NCI-H187 treated with DMSO at 0.1 percent for 48 hours (cell line): ENCODE data around the gene TMTC2.

ENCODE experiments used
- DNase-seq: peaks from one replicate; lab custom pipeline; 2025; lab: John Stamatoyannopoulos, UW

The TMTC2 gene

DNA sequence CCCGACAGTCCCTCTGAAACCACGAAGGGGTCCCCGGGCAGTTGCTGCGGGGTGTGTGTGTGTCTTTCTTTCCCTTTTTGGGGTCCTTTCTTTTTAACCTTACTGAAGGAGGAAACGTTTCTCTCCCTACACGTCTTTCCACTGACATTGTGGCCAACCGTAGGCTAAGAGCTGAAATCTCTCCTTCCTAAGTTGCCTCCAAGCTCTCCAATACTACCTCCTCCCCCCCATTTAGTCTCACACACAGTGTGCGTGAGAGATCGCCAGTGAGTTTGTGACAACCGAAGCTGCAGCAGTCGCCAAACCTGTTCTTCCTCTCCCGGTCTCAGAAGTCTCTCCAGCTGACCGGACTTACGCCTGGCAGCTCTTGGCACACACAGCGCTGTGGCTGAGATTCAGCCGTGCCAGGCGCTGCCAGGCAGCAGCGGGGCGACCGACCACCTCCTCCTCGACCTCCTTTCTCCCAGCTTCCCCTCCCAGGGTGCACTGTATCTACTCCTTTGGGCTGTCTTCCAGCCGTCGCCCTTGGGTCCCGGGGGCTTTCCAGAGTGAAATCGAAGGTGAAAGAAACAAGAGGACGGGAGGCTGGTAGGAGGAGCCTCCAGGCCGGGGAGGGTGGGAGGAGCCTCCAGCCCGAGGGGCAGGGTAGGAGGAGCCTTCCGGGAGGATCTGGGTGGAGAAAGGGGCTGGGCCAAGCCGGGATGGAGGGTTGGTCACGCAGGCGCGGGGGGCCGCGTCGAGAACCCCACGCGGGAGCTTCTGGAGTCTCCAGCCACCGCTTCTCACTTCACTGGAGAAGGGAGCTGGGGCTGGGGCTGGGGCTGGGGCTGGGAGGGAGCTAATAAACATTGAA is at the start of gene TMTC2:
TMTC2 (plus strand) TSS at position 739 of the 853 bp plus-strand sequence.
- peak; percentile 67 for DNase-seq

DNA sequence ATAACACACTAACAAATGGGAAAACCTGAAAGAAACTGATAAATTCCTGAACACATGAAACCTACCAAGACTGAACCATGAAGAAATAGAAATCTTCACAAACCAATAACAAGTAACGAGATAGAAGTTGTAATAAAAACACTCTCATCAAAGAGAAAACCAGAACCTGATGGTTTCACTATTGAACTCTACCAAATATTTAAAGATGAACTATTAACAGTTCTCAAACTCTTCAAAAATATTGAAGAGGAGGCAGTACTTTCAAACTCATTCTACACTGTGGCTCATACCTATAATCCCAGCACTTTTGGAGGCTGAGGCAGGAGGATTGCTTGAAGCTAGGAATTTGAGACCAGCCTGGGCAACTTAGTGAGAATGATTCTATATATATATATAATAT is 48.4 kb upstream of the TMTC2 start:
- DNase-seq, result no peak

DNA sequence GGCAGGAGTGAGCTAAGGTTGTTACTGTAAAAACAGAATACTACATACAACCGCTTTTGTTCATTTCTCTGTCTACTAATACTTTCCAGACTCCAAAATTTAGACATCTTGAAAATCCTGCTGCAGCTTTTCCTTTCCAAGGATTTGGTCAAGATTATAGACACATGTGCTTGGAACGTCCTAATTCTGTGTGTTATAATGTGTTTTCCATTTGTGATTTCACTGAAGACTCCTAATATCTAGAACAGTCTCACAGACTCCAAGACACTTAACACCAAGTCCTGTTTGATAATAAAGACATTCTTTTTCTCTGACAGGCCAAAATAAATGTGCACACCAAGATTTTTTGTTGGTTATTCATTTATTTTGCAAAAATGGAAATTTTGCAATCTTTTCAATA is 41.8 kb upstream of the TMTC2 start:
- no peak for DNase-seq

DNA sequence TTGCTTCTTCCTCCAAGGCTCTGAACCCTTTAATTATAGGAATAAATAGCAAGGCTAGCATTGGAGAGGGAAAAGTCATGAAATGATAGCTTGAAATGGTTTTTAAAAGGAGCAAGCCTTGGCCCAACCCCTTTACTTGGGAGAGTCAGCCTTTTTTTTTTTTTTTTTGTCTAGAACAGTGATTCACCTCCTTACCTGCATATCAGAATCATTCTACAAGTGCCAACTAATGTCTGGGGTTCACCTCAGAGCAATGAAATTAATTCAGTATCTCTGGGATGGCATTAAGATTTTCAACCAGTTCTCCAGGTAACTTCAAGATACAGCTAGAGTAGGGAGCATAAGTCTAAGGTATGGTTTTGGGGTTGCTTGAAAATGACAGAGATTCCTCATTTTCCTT is 41.3 kb upstream of the TMTC2 start:
- no peak for DNase-seq

DNA sequence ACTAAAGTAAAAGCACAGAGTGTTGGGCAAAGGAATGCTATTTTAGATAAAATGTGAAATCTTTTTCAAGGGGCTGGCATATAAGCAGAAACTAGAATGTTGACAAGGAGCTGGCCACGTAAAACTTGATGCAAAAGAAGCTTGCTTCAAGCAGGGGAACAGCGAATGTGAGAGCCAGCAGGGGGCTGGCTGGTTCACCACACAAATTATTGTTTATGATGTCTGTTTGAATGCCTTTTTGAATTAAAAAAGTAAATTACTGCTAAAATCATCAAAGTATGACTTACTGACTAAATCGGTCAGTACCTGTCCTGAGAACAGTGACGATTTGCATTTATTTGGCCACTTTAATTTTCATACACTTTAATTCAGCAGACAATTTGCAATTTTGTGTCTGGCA is 38.9 kb upstream of the TMTC2 start:
- no peak for DNase-seq

DNA sequence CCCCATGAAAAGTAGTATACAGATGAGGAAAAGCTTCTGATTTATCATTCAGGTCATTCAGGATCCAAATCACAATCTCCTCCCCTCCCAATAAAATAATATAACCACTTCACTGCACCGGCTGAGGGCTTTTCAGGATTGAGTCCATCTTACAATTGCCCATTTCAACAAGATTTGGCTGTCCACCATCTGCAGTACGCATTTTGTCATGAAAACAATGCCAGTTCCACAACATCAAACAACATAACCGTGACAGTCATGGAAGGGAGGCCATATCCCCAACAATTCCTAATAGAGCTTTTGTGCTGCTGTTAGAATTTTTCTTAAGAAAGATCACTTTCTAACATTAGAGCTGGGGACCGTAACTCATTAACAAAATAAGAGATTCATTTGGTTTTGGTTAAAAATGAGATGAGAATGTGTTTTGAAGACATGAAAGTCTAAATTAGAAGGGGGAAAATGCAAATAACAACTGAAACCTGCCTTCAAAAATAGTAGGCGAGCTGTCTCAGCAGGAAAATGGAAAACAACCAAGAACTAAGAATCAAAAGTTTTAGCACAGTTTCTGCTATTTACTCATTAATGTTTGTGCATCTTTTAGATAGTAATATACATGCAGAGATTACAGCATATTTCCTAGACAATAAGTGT is 38.3 kb upstream of the TMTC2 start:
- DNase-seq, result no peak

DNA sequence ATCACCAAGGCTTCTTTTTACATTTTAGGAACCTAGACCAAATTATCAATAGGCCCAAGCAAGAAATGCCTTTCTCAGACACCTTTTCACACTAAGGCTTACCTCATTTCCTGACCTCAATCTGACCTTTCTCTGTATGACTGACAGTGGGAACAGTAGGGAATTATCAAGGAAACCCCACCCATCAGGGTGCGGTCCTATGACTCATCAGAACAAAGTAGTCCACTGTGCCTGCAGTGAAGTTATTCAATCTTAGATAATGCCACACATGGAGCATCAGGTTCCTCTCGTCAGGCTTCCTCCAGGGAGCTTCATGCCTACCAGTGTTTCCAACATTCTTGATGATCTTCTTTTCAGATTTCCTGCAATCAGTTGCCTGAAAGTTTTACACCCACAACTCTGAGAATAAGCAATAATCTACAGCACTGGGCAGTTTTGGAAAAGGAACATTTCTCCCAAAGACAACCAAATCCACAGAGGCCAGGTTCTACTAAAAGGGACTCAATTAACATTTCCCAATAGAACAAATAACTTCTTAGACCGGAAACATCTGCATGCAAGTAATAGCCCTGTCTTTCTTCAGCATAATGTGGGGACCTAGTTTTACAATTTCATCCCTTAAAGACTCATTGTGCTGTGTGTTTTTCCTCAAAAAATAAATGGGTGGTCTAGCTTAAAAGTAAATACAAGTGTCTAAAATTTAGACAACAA is 35.9 kb upstream of the TMTC2 start:
- no peak for DNase-seq

DNA sequence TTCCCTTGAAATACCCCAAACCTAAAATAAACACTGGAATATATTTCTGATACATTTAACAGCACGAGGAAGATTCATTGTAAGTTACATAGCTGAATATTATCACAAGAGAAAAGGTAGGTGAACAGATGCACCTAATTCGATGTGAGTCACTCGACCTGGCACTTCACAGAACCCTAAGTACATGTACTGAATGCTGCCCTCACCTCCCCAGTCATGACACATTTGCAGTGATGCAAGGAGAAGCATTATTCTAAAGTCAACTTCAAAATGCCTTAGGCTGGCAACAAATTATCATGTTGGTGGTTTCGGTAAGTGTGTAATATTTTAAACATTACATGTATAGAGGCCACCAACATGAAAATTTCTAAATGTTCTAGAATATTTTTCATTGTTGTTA is 35.2 kb upstream of the TMTC2 start:
- peak; percentile 48 for DNase-seq

DNA sequence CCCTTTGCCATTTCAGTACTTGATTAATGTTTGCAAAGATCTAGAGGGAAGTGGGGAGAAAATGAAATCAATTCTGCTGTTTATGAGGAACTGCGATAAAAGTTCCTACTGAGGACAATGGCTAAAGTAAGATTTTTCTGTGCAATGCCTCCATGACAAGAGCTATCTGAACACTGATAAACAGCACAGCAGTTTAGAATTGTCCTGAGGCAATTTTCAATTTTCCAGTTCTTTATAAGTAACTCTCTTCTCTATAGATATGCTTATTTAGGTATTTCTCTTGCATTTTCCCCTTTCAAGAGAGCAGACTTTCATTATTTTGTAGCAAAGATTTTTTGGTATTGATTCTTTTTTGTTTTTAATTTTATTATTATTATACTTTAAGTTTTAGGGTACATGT is 34.6 kb upstream of the TMTC2 start:
- no peak for DNase-seq

DNA sequence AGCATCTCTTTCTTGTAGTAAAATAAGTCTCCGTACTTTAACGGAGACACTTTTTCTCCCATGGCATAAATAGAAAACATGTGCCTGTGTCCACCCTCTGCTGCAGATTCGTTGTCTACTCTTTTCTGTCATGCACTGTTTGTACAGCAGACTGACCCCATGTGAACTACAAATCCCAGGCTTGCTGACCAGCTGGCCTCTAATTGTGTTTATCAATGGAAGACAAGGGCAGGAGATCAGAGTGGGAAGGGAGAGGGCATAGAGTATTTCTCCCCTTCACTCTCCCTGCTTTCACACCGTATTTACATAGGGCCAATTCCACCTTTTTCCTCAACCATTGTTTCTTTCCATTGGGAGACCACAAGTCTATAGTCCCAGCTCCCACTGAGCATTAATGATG is 31.0 kb upstream of the TMTC2 start:
- DNase-seq, result no peak

DNA sequence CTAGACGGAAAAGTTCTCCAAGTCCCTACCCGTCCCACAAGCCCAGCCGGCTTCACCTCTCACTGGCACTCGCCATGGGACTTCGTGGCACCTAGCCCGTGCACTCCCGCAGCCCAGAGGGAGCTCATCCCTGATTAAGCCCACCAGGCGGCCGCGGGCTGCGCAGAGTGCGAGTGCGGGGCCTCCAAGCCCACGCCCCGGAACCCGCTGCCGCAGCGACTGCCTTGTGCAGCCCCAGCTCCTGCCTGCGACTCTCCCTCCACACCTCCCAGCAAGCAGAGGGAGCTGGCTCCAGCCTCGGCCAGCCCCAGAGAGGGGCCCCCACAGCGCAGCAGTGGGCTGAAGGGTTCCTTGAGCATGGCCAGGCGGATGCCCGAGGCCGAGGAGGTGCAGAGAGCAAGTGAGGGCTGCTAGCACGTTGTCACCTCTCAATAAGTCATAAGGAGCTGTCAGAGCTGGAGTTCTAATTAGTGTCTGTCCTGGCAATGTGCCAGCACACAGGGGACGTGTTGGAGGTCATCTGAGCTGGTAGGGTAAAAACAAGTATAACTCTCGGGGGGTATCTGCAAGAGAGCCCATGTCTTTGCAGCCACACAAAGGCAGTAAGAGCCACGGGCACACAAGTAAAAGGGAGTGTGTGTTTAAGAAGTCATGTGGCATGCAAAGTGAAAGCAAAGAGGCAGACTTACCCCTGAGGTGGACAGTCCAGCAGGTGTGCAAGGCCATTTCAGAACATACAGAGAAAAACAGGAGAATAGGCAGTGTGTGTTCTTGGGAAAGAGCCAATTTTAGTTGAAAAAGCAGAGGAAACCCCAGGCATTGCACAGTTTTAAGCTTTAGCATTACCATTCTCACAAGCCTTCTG is 27.1 kb upstream of the TMTC2 start:
- no peak for DNase-seq

DNA sequence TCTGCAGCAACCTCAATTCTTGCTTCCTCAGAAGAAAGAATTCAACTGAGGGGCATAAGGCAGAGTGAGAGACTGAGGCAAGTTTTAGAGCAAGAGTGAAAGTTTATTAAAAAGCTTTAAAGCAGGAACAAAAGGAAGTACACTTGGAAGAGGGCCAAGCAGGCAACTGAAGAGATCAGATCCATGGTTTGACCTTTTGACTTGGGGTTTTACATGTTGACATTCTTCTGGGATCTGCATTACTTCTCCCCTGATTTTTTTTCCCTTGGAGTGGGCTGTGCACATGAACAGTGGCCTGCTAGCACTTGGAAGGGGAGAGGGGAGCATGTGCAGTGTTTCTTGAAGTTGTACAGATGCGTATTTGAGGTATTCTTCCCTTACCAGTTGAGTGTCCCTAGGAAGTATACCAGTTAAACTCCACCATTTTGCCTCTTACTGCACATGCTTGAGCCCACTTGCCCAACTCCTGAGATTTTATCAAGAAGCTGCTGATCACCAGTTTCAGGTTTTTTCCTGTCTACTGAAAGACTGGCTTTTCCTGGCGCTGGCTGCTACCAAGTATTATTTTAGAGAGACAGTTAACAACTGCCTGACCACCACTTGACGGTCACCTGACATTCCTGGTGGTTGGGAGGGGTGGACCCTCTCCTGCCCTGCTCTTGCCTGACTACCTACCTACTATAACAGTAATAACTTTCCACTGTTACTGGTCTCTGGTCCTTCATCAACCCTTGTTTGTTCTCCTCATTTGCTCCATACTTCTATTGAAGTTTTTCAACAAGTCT is 26.0 kb upstream of the TMTC2 start:
- no peak for DNase-seq

DNA sequence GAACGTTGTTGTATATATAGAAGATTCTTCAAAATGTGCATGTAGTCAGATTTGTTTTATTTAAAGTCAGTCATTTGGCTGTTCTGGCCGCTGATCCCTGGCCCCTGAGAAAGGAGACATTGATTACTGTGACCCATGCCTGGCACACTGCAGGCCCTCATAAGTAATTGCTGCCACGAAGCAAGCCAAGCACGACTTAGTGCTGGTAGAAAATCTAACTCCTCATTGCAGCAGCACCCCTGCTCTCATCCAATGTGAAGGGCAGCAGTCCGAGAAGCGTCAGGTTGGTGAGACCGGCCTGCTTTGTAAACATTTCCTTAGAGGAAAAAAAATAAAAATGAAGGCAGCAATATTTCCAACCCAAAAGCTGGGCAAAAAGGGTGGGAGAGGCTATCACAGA is 22.8 kb upstream of the TMTC2 start:
- DNase-seq, result no peak

DNA sequence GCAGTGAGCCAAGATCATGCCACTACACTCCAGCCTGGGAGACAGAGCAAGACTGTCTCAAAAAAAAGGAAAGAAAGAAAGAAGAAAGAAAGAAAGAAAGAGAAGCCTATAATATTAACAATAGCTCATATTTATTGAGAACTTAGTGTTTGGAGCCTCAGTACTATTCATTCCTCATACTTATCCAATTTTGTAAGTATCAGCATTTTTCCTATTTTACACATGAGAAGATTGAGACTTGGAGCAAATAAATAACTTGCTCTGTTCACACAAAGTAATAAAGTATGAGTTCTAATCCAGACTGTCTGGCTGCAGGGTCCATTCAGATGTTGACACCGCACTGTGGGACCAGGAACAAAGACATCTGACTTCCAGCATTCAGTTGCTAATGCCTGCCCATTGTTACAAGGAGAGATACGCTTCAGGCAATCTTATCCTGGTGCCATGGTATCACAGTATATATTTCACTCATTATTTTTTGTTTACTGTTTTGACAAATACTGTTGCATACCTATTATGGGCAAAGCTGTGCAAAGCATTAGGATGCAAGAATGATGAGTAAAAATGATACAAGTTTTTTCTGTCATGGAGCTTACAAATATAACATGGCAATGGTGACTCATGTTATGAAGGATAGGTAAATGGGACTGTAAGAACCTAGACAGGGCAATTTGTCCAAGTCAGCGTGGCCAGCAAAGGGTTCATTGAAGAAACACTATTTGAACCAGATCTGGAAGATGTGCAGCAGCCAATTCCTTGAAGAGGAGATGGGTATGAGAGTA is 21.4 kb upstream of the TMTC2 start:
- no peak for DNase-seq

DNA sequence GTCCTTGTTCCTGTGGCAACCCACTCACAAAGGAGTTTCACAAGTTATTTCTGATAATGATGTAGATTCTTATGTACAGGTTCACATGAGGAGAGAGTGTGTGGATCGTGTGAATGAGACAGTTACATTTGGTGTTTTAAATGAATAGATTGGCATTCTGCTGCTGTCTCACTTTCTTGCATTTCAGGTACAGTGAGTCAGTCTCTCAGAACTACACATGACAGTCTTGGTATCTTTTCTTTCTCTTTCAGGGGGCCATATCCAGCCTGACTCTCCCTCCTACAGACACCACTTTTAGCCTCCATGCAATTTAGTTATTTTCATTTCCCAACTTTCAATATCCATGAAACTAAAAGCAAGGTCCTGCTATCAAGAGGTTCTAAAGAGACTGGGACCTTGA is 19.9 kb upstream of the TMTC2 start:
- DNase-seq, result no peak

DNA sequence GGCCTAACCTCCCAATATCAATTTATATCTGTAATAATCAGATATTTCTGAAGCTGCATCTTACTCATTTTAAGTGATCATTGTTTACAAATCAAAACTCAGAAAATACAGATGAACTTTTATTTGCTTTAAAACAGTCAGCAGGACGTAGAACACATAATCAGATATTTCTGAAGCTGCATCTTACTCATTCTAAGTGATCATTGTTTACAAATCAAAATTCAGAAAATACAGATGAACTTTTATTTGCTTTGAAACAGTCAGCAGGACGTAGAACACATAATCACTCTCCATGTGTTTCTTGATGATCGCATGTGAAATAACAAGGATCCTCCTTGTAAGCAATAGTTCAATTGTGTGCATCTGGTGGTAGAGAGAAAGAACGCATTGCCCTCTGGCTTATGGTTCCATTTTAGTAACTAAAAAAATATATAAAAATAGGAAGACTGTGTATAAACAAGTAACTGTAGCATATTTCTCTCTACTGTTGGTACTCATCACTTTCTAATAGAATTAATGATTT is 15.0 kb upstream of the TMTC2 start:
- DNase-seq, result no peak

DNA sequence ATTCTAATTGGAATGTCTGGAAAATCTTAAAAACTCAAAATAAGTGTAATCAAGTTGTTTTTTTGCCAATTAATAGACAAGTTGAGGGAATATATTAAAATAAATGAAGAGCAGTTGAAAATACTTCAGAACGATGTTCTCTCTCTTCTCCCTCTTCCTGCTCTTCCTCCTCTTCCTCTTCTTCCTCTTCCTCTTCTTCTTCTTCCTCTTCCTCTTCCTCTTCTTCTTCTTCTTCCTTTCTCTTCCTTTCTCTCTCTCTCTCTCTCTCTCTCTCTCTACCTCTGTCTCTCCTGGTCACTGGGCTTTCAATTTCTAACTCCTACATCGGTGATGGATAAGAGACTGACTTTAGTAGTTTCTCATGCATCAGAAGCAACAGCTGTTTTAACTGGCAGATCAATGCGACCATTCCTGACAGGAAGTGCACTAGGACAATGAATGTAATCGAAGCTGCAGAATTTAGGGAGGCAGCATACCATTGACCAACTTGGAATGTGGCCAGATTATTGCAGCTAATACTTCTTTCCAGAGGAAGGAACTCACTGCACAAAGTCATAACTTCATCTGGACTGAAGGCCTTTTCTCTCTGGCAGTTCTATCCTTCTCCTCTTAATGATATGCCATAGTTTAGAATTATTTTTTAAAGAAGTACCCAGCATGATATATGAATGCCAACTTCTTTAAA is 13.8 kb upstream of the TMTC2 start:
- DNase-seq, result no peak

DNA sequence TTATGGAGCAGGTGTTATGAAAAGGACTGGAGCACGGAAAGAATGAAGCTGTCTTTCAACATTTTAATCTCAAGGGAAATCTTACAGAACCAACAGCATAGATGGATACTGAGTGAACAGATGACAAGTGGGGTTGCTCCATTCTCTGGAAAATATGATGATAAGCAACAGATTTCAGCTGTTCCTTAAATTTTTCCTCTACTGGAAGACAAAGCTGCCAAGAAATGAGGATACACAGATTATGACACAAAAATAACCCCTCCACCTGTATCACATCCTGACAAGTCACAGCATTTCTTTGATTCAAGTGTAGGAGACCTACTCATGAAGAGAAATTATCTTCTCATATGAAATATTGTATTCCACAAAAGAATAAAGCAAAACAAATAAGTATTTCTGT is 13.0 kb upstream of the TMTC2 start:
- DNase-seq, result peak; percentile 79

DNA sequence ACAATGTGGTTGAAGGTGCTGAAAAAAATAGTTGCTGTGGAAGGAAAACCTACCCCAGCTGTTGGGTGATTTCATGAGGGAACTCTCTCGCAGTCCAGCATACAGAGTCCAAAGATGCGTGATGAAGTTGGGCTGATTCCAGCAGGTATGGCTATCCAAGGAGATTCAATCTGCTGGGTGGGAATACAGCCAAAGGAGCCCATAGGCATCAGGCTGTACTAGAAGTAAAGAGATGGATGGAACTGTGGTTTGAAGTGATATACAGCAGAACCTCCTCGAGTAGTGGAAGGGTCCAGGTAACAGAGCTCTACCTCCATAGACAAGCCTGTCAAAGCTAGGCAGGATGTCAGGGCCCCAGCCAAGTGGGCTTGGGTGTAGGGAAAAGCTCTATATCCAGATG is 11.5 kb upstream of the TMTC2 start:
- no peak for DNase-seq

DNA sequence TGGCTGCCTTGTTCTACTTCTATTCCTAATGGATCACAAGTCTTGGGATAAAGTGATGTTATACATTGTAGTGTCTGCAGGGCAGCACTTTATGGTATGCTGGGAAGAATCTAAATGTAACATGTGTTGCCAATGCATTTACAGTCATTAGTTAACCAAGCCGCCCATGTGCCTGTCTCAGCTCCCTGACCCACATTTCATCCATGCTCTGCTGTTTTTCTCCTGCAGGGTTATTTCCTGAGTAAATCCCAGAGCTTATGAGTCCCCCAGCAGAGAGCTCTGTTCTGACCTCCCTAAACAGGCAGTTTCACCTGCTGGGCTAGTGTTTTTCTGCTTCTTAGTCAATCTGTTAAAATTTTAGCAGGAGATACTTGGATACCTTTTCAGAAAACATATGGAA is 4.4 kb upstream of the TMTC2 start:
- DNase-seq, result no peak
